ENCODE results near the gene PCK1.
A peak's percentile ranks its signal among the peaks of the same experiment; 100 is the strongest.
"Not testable (repeated sequence)": the region's sequence is repeated elsewhere in the genome, so short reads cannot be mapped to it uniquely, and the experiment has no call there.

The PCK1 gene

GRCh38 chr20:57560554-57561355 lies at the start of gene PCK1:
Gene PCK1 (plus strand): TSS chr20:57561110. CDS start chr20:57561412, 302 bp downstream.
- no peak for DNase-seq (ENCODE audit: low spot score)

DNA sequence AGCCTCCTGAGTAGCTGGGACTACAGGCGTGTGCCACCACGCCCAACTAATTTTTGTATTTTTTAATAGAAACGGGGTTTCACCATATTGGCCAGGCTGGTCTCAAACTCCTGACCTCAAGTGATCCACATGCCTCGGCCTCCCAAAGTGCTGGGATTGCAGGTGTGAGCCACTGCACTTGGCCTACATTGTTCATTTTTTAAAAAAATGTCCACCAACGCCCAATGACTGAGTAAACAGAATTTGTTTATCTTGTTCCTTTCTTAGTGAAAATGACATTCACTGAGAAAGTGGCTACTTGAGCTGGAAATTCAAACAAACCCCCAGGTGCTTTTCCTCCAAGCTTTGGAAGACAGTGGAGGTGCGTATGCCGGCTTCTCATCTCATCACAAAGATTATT lies 49.2 kb upstream of the PCK1 start:
- DNase-seq (ENCODE audit: low spot score): not testable (repeated sequence)

- DNase-seq (ENCODE audit: low spot score): no peak
These were observed 48.5 kb upstream of the PCK1 start for GRCh38 chr20:57512432-57512831.

- no peak for DNase-seq (ENCODE audit: low spot score)
These were observed 47.7 kb upstream of the PCK1 start for GRCh38 chr20:57513199-57513598.

GRCh38 chr20:57514273-57514751 lies 46.6 kb upstream of the PCK1 start:
- DNase-seq (ENCODE audit: low spot score): peak; percentile 13

- no peak for DNase-seq (ENCODE audit: low spot score)
These were observed 43.0 kb upstream of the PCK1 start for GRCh38 chr20:57517904-57518303.

- DNase-seq (ENCODE audit: low spot score): no peak
These were observed 38.4 kb upstream of the PCK1 start for GRCh38 chr20:57522380-57523140.

DNA sequence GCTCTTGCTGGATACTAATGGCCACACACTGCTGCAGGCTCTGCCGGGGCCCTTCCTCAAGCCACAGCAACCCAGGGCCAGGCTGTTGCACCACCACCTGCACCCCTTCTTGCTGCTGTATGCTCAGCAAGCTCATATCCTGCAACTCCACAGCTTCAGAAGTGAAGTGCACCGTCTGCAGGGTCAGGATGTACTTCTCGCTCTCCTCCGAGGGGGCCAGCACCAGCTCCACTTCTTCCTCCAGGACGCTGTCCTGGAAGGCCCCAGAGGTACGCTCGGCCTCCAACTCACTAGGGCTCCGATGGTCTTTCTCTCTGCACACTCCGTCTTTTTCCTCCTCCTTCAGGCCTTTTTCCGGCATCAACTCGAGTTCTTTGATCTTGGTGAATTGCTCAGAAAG lies 37.1 kb upstream of the PCK1 start:
- no peak for DNase-seq (ENCODE audit: low spot score)

- DNase-seq (ENCODE audit: low spot score): no peak
These were observed 36.3 kb upstream of the PCK1 start, which contains the start of gene CTCFL for GRCh38 chr20:57524511-57525176. Gene CTCFL (minus strand): TSS chr20:57525140. CDS start chr20:57524205, 935 bp downstream.

DNA sequence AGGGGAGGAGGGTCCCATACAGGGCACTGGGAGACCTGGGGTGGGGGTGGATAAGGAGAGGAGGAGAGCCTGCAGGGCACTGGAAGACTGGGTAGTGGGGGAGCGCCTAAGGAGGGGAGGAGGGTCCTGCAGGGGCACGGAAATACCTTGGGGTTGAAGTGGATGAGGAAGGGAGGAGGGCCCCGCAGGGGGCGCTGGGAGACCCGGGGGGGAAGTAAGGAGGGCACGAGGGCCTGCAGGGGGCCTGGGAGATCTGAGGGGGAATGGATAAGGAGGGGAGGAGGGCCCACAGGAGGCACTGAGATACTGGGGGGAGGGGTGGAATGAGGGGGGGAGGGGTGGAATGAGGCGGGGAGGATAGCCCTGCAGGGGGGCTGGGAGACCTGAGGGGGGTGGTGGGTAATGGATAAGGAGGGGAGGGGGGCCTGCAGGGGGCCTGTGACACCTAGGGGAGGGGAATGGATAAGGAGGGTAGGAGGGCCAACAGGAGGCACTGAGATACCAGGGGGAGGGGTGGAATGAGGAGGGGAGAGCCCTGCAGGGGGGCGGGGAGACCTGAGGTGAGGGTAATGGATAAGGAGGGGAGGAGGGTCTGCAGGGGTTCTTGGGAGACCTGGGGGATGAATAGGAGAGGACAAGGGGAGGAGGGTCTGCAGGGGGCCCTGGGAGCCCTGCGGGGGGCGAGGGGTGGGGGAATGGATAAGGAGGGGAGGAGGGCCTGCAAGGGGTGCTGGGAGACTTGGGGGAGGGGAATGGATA lies 35.4 kb upstream of the PCK1 start:
- DNase-seq (ENCODE audit: low spot score): no peak

GRCh38 chr20:57526087-57526884 lies 34.6 kb upstream of the PCK1 start:
- no peak for DNase-seq (ENCODE audit: low spot score)

- no peak for DNase-seq (ENCODE audit: low spot score)
These were observed 33.9 kb upstream of the PCK1 start for GRCh38 chr20:57526885-57527460.

DNA sequence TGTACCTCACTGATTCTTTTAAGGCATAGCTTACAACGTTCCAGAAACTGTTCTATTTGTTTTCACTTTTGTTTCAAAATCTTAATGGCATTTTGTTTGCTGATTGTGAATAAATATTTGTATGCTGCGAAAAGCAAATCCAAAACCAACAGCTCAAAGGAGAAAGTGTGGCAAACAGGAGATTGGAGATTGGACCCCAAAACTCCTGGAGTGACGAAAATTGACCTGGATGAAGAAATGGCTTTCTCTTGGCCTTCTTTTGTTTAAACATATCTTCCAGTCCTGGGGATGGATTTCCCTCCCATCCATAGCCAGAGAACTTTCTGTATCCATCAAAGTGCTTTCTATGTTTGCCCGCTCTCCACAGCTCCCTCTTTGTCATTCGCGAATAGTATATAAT lies 33.2 kb upstream of the PCK1 start:
- DNase-seq (ENCODE audit: low spot score): no peak

GRCh38 chr20:57528148-57528547 lies 32.8 kb upstream of the PCK1 start:
- no peak for DNase-seq (ENCODE audit: low spot score)

DNA sequence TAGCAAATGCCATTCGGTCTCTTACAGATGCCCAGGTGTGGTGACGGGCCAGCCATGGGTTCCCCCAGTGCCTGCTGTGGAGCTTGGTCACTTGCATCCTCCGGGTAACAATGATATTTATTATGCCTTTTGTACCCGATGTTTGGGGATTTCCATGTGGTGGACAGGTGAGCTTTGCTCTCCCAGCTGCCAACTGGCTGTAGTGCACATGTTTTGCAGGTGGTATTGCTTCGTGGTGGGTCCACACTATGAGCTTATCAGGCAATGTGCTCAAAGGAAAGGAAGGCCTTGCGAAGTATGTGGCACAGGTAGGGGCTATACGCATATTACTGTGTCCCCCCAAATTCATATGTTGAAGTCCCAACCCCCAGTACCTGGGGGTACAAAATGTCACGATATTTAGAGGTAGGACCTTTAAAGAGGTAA lies 31.7 kb upstream of the PCK1 start:
- no peak for DNase-seq (ENCODE audit: low spot score)

GRCh38 chr20:57529810-57530209 lies 31.1 kb upstream of the PCK1 start:
- DNase-seq (ENCODE audit: low spot score): no peak

- no peak for DNase-seq (ENCODE audit: low spot score)
These were observed 30.5 kb upstream of the PCK1 start for GRCh38 chr20:57530327-57530981.

- DNase-seq (ENCODE audit: low spot score): no peak
These were observed 28.8 kb upstream of the PCK1 start for GRCh38 chr20:57532104-57532503.

GRCh38 chr20:57535297-57535696 lies 25.6 kb upstream of the PCK1 start:
- no peak for DNase-seq (ENCODE audit: low spot score)

DNA sequence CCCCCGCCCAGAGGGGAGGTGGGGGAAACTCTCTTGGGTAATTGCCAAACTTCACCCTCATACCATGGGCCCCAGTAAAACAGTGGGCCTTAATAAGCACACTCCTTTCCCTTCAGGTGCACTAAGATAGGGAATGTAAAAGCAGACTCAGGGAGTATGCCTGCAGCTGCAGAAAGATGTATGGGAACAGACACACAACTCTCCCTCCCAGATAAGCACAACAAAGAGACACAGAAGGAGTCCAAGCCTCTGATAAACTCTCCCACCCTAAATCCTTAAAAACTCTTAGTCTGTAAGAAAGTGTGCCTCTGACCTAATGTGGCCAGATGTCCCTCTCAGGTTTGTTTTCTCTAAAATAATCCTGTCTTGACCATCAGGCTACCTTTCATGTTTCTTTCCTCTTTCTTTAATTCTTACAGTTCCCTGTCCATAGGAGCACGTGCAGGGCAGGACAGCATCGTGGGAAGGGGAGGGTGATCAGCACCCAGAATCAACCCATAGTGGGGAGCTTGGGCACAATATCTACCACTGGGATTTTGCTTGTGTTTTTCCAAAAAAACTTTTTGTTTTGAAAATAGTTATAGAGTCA lies 24.7 kb upstream of the PCK1 start:
- no peak for DNase-seq (ENCODE audit: low spot score)
